ENCODE data around the gene JAM3.

DNA sequence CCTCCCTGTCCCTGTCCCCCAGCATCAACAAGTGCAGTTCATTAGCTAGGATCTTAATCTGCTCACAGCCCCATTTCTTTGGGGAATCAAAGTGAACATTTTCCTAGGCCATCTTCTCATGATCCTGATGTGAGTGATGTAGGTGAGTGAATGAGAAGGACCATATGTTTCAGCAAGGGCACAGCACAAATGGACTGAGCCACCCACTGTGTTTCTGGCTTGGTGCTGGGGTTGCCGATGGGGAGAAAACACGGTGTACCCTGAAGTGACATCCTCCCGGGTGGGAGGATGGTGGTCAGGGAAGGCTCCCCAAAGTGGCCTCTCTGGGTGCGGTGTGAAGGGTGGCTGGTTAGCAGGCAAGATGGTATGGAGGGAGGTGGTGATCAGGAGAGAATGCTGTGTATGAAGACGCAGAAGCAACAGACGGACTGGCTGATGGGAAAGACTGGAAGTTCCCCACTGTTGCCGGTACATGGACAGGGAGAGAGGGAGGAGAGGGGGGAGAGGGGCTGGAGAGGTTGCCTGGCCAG is 72.2 kb downstream of the JAM3 start:
- TF ChIP-seq, protein P1, sequence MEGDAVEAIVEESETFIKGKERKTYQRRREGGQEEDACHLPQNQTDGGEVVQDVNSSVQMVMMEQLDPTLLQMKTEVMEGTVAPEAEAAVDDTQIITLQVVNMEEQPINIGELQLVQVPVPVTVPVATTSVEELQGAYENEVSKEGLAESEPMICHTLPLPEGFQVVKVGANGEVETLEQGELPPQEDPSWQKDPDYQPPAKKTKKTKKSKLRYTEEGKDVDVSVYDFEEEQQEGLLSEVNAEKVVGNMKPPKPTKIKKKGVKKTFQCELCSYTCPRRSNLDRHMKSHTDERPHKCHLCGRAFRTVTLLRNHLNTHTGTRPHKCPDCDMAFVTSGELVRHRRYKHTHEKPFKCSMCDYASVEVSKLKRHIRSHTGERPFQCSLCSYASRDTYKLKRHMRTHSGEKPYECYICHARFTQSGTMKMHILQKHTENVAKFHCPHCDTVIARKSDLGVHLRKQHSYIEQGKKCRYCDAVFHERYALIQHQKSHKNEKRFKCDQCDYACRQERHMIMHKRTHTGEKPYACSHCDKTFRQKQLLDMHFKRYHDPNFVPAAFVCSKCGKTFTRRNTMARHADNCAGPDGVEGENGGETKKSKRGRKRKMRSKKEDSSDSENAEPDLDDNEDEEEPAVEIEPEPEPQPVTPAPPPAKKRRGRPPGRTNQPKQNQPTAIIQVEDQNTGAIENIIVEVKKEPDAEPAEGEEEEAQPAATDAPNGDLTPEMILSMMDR (IDR thresholded peaks at IDR 0.05): no peak
- TF ChIP-seq POLR2AphosphoS5 (IDR thresholded peaks at IDR 0.05): no peak
